Measurements from ENCODE around the gene NCK2.

Gene NCK2

DNA sequence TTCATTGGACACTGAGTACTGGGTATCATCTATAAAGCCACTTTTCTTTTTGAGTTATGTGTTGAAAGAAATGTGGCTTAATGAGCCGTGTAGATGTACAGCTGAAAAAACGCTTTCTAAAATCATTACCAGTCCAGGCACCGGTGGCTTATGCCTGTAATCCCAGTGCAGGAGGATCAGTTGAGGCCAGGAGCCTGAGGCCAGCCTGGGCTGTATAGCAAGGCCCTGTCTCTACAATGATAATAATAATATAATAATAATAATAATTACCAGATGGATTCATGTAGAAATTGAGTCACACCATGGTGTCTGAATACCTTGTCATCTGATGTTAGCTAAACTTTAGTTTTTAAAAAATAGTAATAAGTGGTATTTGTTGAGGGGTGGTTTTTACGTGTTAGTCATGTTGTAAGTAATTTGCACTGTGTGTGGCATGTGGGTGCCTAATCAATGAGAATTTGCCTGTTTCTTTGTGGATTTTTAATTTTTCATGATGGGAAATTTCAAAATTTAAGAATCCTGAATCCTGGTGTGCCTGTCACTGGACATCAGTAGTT lies 30.1 kb downstream of the NCK2 start:
- no peaks in the 10 kb centered on the region for H3K4me1 ChIP-seq (ENCODE audit: control insufficient read depth, insufficient read depth, low read length)
- no peak overlapping the region for H3K4me3 ChIP-seq (ENCODE audit: low read length)
- H3K27ac ChIP-seq (ENCODE audit: low read depth, low read length), result no peak overlapping the region
- H3K36me3 ChIP-seq (ENCODE audit: control insufficient read depth, insufficient read depth, low read length), result peaks cover 6% of the 10 kb centered on the region
- H3K27me3 ChIP-seq (ENCODE audit: control insufficient read depth, insufficient read depth, low read length), result no peaks in the 10 kb centered on the region
- H3K9ac ChIP-seq (ENCODE audit: low read length), result no peak overlapping the region

DNA sequence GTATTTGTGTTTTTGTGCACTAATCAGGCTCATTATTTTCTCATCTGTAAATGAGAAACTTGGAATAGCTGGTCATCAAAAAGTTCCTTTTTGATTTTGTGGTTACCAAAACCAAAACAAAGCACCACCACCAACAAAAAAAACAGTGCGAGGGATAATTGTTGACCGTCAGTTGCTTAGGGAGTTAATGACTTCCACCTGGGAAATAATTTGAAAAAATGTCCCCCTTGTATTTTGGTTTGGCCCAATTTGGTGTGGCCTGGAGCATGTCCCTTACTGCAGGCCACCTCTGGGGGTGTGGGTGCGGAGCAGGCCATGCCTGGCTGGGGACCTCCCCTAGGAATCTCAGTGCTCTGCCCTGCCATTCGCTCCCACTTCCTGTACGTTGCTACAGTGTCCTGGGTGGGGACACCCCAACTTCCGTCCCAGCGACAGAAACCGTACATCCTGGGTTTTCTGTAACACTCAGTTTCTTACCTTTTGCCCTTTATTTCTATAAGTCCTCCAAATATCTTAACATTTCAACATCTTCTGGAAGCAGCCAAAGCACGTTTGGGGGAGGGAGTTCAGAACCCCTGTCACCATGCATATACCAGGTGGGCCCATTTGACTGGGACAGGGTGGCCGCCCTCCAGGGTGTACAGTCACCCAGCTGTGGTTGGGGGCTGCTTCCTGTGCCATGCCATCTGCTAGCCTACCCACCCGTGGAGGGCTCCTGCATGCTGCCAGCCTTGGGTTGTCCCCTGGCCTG lies 31.3 kb downstream of the NCK2 start:
- Histone ChIP-seq H3K36me3 (ENCODE audit: control insufficient read depth, insufficient read depth, low read length) (peaks cover 6% of the 10 kb centered on the region), H3K4me3 (ENCODE audit: low read length) (no peak overlapping the region), H3K27me3 (ENCODE audit: control insufficient read depth, insufficient read depth, low read length) (no peaks in the 10 kb centered on the region), H3K9ac (ENCODE audit: low read length) (no peak overlapping the region), H3K4me1 (ENCODE audit: control insufficient read depth, insufficient read depth, low read length) (no peaks in the 10 kb centered on the region), H3K27ac (ENCODE audit: low read depth, low read length) (no peak overlapping the region)

GRCh38 chr2:105776560-105776928 lies 31.8 kb downstream of the NCK2 start:
- Histone ChIP-seq H3K27ac (ENCODE audit: low read depth, low read length) (no peak overlapping the region), H3K9ac (ENCODE audit: low read length) (no peak overlapping the region), H3K36me3 (ENCODE audit: control insufficient read depth, insufficient read depth, low read length) (peaks cover 6% of the 10 kb centered on the region), H3K4me1 (ENCODE audit: control insufficient read depth, insufficient read depth, low read length) (no peaks in the 10 kb centered on the region), H3K27me3 (ENCODE audit: control insufficient read depth, insufficient read depth, low read length) (no peaks in the 10 kb centered on the region), H3K4me3 (ENCODE audit: low read length) (no peak overlapping the region)

- Histone ChIP-seq H3K4me1 (ENCODE audit: control insufficient read depth, insufficient read depth, low read length) (no peaks in the 10 kb centered on the region), H3K9ac (ENCODE audit: low read length) (no peak overlapping the region), H3K4me3 (ENCODE audit: low read length) (no peak overlapping the region), H3K27me3 (ENCODE audit: control insufficient read depth, insufficient read depth, low read length) (no peaks in the 10 kb centered on the region), H3K36me3 (ENCODE audit: control insufficient read depth, insufficient read depth, low read length) (peaks cover 6% of the 10 kb centered on the region), H3K27ac (ENCODE audit: low read depth, low read length) (no peak overlapping the region)
Observed at GRCh38 chr2:105777031-105777482, 32.3 kb downstream of the NCK2 start.

DNA sequence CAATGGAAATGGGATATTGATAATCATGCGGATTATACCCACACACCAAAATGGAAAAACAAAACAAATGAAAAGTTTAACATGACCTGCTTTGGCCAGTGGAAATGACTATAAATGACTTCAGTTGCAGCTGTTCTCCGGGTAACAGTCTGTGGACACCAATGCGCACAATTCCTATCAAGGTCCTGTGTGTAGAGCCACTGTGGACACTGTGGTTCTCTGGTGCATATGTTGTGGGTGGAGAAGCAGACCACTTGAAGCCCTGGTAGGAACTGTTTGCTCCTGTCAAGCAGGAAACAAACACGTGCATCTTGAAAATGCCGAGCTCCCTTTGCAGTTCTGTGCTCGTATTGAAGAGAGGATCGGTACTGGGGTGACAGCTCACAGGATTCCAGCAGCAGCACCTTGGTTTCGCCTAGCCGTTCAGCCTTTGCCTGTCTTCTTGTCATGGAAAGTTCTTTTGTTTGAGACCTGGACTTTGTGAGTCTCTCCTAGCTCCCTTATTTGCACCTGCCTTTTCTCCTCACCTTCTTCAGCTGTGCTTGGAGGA lies 32.9 kb downstream of the NCK2 start:
- Histone ChIP-seq H3K27me3 (ENCODE audit: control insufficient read depth, insufficient read depth, low read length) (no peaks in the 10 kb centered on the region), H3K4me3 (ENCODE audit: low read length) (no peak overlapping the region), H3K4me1 (ENCODE audit: control insufficient read depth, insufficient read depth, low read length) (no peaks in the 10 kb centered on the region), H3K36me3 (ENCODE audit: control insufficient read depth, insufficient read depth, low read length) (peaks cover 6% of the 10 kb centered on the region), H3K27ac (ENCODE audit: low read depth, low read length) (no peak overlapping the region), H3K9ac (ENCODE audit: low read length) (no peak overlapping the region)

DNA sequence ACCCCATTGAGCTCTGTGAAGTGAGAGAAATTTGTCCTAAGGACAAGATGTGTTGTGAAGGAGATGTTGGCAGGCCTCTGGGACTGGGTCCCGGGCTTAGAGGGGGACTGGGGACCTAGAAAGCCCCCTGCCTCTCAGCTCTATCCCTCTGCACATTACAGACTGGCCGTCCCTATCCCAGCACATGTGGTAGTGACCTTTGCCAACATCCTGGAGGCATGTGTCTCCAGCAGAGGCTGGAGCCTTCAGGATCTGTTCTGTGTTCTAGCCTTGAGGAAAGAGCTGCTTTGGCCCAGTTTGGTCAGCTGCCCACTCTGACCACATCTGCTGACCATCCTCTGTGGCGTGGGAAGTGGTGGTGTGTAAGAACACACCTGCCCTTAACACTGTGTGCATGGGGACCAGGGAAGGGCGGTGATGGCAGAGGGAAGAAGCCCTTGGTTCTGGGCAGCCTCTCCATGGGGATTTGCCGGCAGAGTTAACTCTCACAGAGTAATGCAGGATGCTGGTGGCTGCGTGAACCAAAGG lies 33.4 kb downstream of the NCK2 start:
- Histone ChIP-seq H3K27me3 (ENCODE audit: control insufficient read depth, insufficient read depth, low read length) (no peaks in the 10 kb centered on the region), H3K4me1 (ENCODE audit: control insufficient read depth, insufficient read depth, low read length) (no peaks in the 10 kb centered on the region)

DNA sequence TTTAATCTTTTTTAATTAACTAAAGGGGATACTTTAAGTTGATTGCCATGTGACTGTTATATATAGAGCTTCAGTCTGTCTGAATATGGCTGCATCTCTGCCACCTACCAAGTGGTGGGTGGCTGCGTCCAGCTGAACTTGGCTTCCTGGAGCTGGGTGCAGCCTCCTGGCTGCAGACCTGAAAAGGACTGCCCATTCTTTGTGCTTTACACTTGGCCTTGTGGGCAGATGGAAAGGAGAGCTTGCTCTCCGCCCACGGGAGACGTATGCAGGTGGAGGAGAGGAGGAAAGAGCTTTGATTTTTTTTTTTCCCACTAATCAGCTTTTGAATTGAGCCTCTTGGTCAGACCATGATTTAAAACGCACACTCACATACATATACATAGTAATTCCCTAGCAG lies 34.7 kb downstream of the NCK2 start:
- Histone ChIP-seq H3K36me3 (ENCODE audit: control insufficient read depth, insufficient read depth, low read length) (no peaks in the 10 kb centered on the region), H3K27ac (ENCODE audit: low read depth, low read length) (no peak overlapping the region), H3K4me1 (ENCODE audit: control insufficient read depth, insufficient read depth, low read length) (no peaks in the 10 kb centered on the region), H3K27me3 (ENCODE audit: control insufficient read depth, insufficient read depth, low read length) (no peaks in the 10 kb centered on the region), H3K4me3 (ENCODE audit: low read length) (no peak overlapping the region), H3K9ac (ENCODE audit: low read length) (no peak overlapping the region)

More for the DNA sequence above, 33.4 kb downstream of the NCK2 start:
- Histone ChIP-seq H3K27ac (ENCODE audit: low read depth, low read length) (no peak overlapping the region), H3K9ac (ENCODE audit: low read length) (no peak overlapping the region), H3K36me3 (ENCODE audit: control insufficient read depth, insufficient read depth, low read length) (peaks cover 4% of the 10 kb centered on the region), H3K4me3 (ENCODE audit: low read length) (no peak overlapping the region)

GRCh38 chr2:105780606-105781005 lies 35.9 kb downstream of the NCK2 start:
- H3K27me3 ChIP-seq (ENCODE audit: control insufficient read depth, insufficient read depth, low read length), result no peaks in the 10 kb centered on the region
- no peak overlapping the region for H3K27ac ChIP-seq (ENCODE audit: low read depth, low read length)
- no peaks in the 10 kb centered on the region for H3K36me3 ChIP-seq (ENCODE audit: control insufficient read depth, insufficient read depth, low read length)
- H3K4me1 ChIP-seq (ENCODE audit: control insufficient read depth, insufficient read depth, low read length), result no peaks in the 10 kb centered on the region
- no peak overlapping the region for H3K9ac ChIP-seq (ENCODE audit: low read length)
- H3K4me3 ChIP-seq (ENCODE audit: low read length), result no peak overlapping the region

GRCh38 chr2:105781274-105781978 lies 36.7 kb downstream of the NCK2 start:
- H3K4me1 ChIP-seq (ENCODE audit: control insufficient read depth, insufficient read depth, low read length), result no peaks in the 10 kb centered on the region
- no peak overlapping the region for H3K27ac ChIP-seq (ENCODE audit: low read depth, low read length)
- no peaks in the 10 kb centered on the region for H3K36me3 ChIP-seq (ENCODE audit: control insufficient read depth, insufficient read depth, low read length)
- no peak overlapping the region for H3K4me3 ChIP-seq (ENCODE audit: low read length)
- H3K9ac ChIP-seq (ENCODE audit: low read length), result no peak overlapping the region
- H3K27me3 ChIP-seq (ENCODE audit: control insufficient read depth, insufficient read depth, low read length), result no peaks in the 10 kb centered on the region

- Histone ChIP-seq H3K4me1 (ENCODE audit: control insufficient read depth, insufficient read depth, low read length) (no peaks in the 10 kb centered on the region), H3K36me3 (ENCODE audit: control insufficient read depth, insufficient read depth, low read length) (no peaks in the 10 kb centered on the region), H3K9ac (ENCODE audit: low read length) (no peak overlapping the region)
Observed at GRCh38 chr2:105782123-105782522, 37.4 kb downstream of the NCK2 start.

GRCh38 chr2:105782646-105783045 lies 37.9 kb downstream of the NCK2 start:
- H3K4me1 ChIP-seq (ENCODE audit: control insufficient read depth, insufficient read depth, low read length), result no peaks in the 10 kb centered on the region
- H3K36me3 ChIP-seq (ENCODE audit: control insufficient read depth, insufficient read depth, low read length), result no peaks in the 10 kb centered on the region
- H3K9ac ChIP-seq (ENCODE audit: low read length), result no peak overlapping the region
- H3K4me3 ChIP-seq (ENCODE audit: low read length), result no peak overlapping the region
- no peak overlapping the region for H3K27ac ChIP-seq (ENCODE audit: low read depth, low read length)
- no peaks in the 10 kb centered on the region for H3K27me3 ChIP-seq (ENCODE audit: control insufficient read depth, insufficient read depth, low read length)

More at GRCh38 chr2:105782123-105782522, 37.4 kb downstream of the NCK2 start:
- Histone ChIP-seq H3K27me3 (ENCODE audit: control insufficient read depth, insufficient read depth, low read length) (no peaks in the 10 kb centered on the region), H3K27ac (ENCODE audit: low read depth, low read length) (no peak overlapping the region), H3K4me3 (ENCODE audit: low read length) (no peak overlapping the region)

DNA sequence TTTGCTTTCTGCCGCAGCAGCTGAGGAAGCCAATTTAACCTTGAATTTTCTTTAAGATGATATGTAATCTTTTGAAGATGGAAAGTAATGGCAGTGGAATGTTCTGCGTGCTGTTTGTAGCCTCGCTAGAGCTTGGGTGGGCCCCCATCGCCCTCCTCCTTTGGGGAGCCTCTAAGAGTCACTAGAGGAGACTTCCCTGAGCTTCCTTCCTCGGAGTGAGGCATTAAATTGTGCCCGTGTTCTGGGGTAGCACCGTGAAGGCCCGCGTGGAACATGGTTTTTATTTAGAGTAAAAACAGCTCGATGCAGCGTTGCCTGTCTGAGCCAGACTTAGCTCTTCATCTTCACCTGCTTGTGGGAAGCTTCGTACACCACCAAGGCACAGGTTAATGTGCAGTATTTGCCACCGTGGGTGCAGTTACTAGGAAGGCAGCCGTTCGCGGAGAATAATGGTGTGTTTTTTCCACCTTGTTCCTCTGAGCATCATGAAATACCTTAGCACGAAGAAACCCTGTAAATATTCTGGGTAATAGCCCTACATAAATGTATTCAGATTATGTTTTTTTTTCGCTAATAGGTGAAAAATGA lies 38.5 kb downstream of the NCK2 start:
- Histone ChIP-seq H3K27ac (ENCODE audit: low read depth, low read length) (no peak overlapping the region), H3K4me3 (ENCODE audit: low read length) (no peak overlapping the region), H3K9ac (ENCODE audit: low read length) (no peak overlapping the region), H3K4me1 (ENCODE audit: control insufficient read depth, insufficient read depth, low read length) (no peaks in the 10 kb centered on the region), H3K27me3 (ENCODE audit: control insufficient read depth, insufficient read depth, low read length) (no peaks in the 10 kb centered on the region), H3K36me3 (ENCODE audit: control insufficient read depth, insufficient read depth, low read length) (no peaks in the 10 kb centered on the region)

Data from rectal smooth muscle tissue (tissue), 1 donor.